Stimulated activated CD8-positive, alpha-beta memory T cell treated with anti-CD3 and anti-CD28 coated beads, Interleukin-15, amount 100 ng/mL, for 48 hours (primary cell): ENCODE data around the gene ROBO2.

Experiments used
- DNase-seq, 2 donors: peaks; one replicate each; pipeline ENCODE4 v3.0.0-alpha.2; 2020; ENCODE audit warnings: low read depth in 2 of 2

The ROBO2 gene

DNA sequence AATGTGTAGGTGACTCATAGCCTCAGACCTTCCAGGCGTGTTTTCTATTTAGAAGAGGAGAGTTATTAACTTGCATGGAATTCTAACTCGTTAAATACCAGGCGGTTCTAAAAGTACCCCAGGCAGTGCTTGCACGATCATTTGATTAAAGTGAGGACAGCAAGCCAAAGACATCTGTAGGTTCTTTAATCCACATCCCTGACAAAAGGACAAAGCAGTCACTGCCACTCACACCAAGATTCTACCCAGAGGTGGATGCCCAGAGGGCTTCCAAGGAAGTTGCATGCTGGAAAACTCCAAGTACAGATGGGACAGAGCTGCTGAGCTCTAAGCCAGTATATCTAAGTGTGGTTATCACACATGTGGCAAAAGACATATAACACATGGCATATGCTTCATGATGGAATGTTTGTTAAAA lies 372.1 kb downstream of the ROBO2 start:
- DNase-seq = no peak

DNA sequence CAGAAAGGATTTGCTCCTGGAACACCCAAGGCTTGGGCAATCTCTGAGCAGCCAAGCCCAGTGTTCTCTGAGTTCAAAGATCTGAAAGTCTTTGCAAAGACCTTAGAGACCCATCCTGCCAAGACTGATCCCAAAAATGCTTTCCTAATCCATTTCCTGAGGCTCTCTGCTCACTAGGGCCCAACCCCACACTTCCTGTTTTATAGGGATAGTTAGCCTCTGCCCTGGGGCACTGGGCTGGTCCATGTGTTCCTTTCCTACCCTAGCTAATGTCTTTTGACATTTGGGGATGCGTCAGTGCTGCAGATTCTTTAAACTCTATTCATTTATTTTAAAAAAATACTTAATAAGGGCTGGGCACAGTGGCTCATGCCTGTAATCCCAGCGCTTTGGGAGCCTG lies 372.7 kb downstream of the ROBO2 start:
- DNase-seq = no peak

- no peak for DNase-seq
Measured at GRCh38 chr3:77414881-77415280, 375.0 kb downstream of the ROBO2 start.

DNA sequence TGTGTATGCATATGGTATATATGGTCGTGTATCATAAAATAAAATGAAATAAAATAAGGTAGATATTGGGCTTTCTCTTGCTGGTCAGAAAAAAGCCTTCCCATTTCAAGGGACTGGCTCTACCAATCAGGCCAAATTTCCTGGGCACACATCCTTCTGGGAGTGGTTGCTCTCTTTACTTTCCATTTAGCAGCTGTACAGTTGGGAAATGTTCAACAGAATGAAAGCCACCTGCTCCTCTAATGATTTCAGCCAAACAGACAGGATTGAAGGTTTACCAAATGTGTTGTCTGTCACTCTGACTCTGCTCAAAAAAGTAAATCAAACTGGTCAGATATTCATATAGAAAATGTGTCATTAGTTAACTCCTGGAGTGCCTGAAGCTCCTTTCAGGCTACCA lies 380.4 kb downstream of the ROBO2 start:
- no peak for DNase-seq

GRCh38 chr3:77421916-77422315 lies 382.0 kb downstream of the ROBO2 start:
- DNase-seq = no peak

DNA sequence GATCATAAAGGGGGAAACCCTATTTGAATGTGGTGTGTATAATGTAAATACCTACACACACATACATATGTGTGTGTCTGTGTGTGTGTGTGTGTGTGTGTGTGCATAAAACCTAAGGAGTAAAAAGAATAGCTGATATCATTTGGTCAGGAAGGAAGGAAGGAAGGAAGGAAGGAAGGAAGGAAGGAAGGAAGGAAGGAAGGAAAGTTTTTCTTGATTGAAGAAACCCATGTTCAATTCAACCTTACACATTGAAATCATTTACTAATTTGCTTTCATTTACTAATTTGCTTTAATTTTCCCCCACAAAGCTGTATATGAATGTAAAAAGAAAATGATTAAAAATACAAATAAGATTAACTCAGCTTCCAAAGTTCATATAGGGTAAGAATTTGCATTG lies 386.6 kb downstream of the ROBO2 start:
- no peak for DNase-seq

DNA sequence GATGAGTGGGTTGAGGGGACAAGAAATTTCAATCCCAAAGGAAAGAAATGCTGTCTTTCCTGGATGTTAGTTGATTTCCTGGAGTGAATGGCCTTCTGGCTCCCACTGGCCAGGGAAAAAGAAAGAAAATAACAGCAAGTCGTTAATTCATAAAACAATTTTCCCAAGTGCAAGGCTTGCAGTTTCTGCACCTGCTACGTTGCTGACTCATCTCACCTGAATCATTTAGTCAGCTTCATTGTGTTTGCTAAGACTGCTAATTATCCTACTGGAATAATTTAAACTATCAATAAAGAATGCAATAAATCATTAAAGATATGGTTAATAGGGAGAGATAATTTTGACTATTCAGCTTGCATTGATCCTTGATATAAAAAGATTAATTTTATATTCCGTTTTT lies 387.6 kb downstream of the ROBO2 start:
- no peak for DNase-seq

DNA sequence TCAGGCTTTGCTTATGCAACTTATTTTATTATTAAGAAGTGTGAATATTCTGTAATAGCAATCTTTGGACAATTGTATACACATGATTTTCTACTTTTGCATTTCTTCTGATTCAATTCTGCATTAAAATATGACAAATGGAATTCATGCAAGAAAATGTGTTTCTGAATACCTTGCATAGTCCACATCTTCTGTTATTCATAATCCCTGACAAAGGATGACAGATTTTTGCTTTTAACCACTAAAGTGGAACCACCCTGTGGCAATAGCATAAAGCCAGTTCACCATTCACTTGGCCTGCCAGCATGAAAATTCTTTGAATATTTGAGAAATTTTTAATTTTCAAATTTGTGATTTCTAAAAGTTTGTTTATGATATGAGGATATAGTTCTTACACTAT lies 397.0 kb downstream of the ROBO2 start:
- no peak for DNase-seq

DNA sequence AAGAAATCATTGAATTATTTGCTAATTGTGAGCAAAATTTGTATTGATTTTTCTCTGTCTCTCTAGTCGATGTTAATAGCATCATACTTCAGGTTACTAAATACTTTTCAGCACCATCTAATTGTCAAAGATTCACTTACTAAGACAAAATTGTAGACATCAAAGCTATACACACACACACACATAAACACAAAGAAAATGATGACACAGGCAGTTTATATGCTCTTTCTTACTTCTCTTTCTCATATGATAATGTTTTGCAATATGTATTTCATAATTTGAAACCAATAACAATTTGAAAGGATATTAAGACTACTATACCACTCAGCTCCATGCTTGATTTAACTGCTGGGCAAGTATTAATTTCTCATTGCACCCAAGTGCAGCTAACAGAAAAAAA lies 406.2 kb downstream of the ROBO2 start:
- DNase-seq = no peak

DNA sequence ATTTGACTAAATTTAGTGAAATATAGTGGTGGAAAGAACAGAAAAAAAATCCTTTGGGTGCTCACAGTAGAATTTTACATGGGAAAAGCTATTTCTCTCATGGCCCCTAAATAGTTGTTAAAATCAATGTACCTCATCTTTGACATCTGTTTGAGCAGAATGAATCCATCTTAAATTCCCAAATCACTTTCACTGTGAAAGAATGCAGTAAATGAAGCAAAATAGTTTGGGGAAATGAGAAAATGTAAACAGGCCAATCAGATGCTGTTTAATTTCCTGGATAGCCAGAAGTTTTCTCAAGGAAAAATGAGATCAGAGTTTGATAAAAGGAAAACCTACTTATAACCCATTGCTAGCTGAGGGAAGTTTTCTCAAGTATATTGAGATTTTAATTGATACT lies 406.9 kb downstream of the ROBO2 start:
- no peak for DNase-seq

- DNase-seq = no peak
Measured at GRCh38 chr3:77449459-77450350, 409.8 kb downstream of the ROBO2 start.

- no peak for DNase-seq
Measured at GRCh38 chr3:77456431-77456830, 416.5 kb downstream of the ROBO2 start.

DNA sequence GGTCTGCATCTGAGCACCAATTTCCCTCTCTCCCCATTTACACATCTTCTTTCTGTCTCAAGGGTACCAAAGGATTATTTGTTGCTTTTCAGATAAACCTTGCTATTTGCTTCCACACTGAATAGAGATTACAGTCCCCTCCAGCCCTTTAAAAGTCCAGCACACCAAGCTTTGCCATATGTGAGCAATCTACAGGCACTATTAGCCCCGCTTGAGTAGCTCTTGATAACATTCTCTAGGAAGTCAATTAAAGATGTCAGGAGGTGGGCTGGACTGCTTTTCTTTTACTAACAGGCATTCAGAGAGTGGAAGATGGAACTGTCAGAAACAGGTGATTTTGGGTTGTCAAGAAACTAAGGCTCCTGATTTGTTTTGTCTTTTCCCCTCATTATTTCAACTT lies 417.0 kb downstream of the ROBO2 start:
- DNase-seq = no peak

- DNase-seq = no peak
Measured at GRCh38 chr3:77459926-77460325, 420.0 kb downstream of the ROBO2 start.

GRCh38 chr3:77460326-77460725 lies 420.4 kb downstream of the ROBO2 start:
- DNase-seq = no peak

DNA sequence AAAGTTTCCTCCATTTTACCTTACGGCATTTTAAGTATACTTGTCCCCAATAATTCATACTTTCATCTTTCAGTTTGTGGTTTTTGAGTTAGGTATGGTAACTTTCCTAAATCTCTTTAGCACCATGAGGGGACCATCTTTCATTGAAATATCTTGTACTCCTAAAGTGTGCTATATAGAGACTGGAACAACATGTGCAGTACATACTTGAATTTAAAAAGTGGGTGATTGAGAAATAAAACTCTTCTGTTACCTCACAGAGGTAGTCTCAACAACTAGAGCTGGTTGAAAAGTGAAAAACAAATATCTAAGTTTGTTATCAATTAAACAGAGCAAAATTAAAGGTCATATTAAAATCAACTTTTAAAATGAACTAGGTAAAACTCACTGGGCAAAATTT lies 423.1 kb downstream of the ROBO2 start:
- DNase-seq = no peak

DNA sequence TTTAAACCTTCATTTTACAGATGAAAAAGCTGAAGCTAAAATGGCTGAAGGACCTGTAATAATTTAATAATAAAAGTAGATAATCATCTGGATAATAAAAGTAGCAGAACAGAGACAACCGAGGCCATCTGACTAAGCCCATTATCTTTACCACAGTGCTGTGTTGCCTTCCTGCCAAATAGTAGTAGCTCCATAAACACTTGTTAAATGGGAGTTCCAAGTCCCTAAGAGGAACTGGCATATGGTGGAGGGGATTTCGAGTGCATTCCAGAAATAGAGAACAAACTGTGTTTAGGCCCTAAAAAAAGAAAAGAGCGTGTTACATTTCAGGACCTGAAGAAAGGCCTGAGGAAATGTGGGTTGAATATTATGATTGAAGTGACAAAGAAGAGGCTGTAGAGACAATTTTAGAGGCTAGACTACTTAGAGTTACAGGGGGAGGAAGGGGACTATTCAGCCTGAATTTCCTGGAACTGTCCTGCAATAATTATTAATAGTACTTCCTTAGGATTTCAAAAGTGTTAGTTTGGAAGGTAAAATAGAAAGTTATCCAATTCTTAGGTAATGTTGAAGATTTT lies 424.3 kb downstream of the ROBO2 start:
- no peak for DNase-seq

GRCh38 chr3:77466562-77467115 lies 426.7 kb downstream of the ROBO2 start:
- DNase-seq = no peak

GRCh38 chr3:77467702-77468625 lies 428.1 kb downstream of the ROBO2 start:
- no peak for DNase-seq

DNA sequence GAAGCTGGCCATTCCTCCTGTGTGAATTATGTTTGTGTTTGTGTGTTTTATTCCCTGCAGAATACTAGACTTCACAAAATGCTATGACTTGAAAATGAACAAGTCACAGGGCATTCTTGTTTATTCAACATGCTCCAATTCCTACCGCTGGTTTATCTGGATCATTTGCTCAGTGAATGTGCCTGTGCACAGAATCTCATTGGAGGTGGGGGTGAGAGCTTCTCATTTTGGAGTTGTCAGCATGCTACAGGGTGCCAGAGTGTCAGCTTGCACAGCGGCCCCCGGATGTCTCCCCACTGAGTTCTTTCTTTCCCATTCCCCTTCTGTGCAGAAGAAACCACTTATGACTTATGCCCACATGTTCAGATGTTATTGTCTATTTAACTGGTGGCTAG lies 428.7 kb downstream of the ROBO2 start:
- no peak for DNase-seq

GRCh38 chr3:77475507-77475906 lies 435.6 kb downstream of the ROBO2 start:
- no peak for DNase-seq

DNA sequence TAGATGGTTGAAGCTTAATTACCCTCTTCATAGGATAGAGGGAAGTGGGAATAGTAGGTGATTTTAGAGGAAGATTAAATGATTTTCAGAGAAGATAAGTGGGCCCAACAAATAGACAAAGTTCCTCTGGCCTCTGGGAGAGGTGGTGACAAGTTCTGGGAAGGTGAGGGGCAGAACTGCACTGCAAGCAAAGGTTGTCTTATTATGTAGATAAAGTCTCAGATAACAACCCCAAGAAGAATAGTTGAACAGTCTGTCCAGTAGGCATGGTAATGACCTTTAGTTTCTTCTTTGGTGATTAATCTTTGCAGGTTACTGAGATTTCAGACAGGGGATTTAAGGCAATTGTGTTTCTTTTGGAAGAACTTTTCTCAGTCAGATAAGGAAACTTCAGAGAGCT lies 439.1 kb downstream of the ROBO2 start:
- no peak for DNase-seq
